Upper lobe of left lung (tissue), 6 donors: ENCODE results near the gene IKZF2. TPM values are rescaled to one million over a fixed set of nuclear protein-coding genes. Genes with fewer than 3 reads are reported as not detected.

Experiments used
- ATAC-seq, 2 donors: fragments of 200-7000 bp; cut with Tn5 transposase; one replicate each; pipeline ENCODE4 v1.9.1; 2022; ENCODE audit warnings: mild to moderate bottlenecking in 2 of 2, moderate library complexity in 2 of 2; ENCODE audit not compliant: low FRiP score in 2 of 2
- DNase-seq, 2 donors: peaks; one replicate each; pipeline ENCODE4 v3.0.0-alpha.2; 2019 to 2020
- H3K27ac ChIP-seq, 4 donors: fragments of 200-600 bp; sonication (generic); one replicate each; pipeline ENCODE4 v1.5.1; 2016 to 2019
- H3K27me3 ChIP-seq, 4 donors: fragments of 200-600 bp; sonication (generic); one replicate each; pipeline ENCODE4 v1.5.1; 2017 to 2019
- H3K36me3 ChIP-seq, 4 donors: fragments of 200-600 bp; sonication (generic); one replicate each; pipeline ENCODE4 v1.5.1; 2016 to 2019
- H3K4me1 ChIP-seq, 4 donors: fragments of 200-600 bp; sonication (generic); one replicate each; pipeline ENCODE4 v1.5.1; 2018 to 2019
- H3K4me3 ChIP-seq, 4 donors: fragments of 200-600 bp; sonication (generic); one replicate each; pipeline ENCODE4 v1.5.1; 2017 to 2019; ENCODE audit warnings: mild to moderate bottlenecking in 2 of 4, moderate library complexity in 1 of 4
- H3K9me3 ChIP-seq, 4 donors: fragments of 200-600 bp; sonication (generic); one replicate each; pipeline ENCODE4 v1.5.1; 2018 to 2019
- CTCF ChIP-seq, 6 experiments: fragments of 450-650 bp in 4 of 6; fragments of 200-600 bp in 2 of 6; sonication (generic) in 2 of 6; IDR thresholded peaks; one replicate each; pipeline ENCODE4 v1.5.1; 2016 to 2019; ENCODE audit warnings: antibody characterized with exemption in 6 of 6
- EP300 ChIP-seq, 4 donors: sonication (generic); formaldehyde crosslinking; IDR thresholded peaks; one replicate each; pipeline ENCODE4 v1.5.1; 2017; ENCODE audit warnings: antibody characterized with exemption in 4 of 4, control low read depth in 2 of 4
- POLR2A ChIP-seq, 4 donors: fragments of 450-650 bp; IDR thresholded peaks; one replicate each; pipeline ENCODE4 v1.5.1; 2016 to 2017; ENCODE audit warnings: antibody characterized with exemption in 4 of 4, mild to moderate bottlenecking in 2 of 4
- POLR2AphosphoS5 ChIP-seq, 2 donors: sonication (generic); formaldehyde crosslinking; IDR thresholded peaks; one replicate each; pipeline ENCODE4 v1.5.1; 2017; ENCODE audit warnings: antibody characterized with exemption in 2 of 2
- WGBS, 2 donors: methylation state at CpG; one replicate each; pipeline ENCODE4 v1.1.5; 2017 to 2018; 5-methylcytosine and 5-hydroxymethylcytosine counted together
- total RNA-seq, 6 donors: library from RNA; depleted of rRNA in 4 of 6; stranded (reverse); fragments of >200 nt in 4 of 6; gene quantifications; one replicate each; pipeline versions ENCODE4 v1.1.0 to v1.2.1, GENCODE V29; 2016 to 2021
- donor health status: DM: no; HTN: no; CAD: no; lungs with moderate emphysema.
- donor health status: DM: no; HTN: yes; CAD: no; lungs with severe emphysema.

Gene IKZF2
- total RNA-seq, 6 donors from 2014 or later: 10.4 to 35.7 (median 13.5) TPM

- WGBS, 2 donors: 84 to 90% methylated on average over 1 of the region's 1 CpG
- H3K36me3 ChIP-seq: no peaks in the 10 kb centered on the region
- H3K4me3 ChIP-seq: no peak overlapping the region
- no peaks in the 10 kb centered on the region for H3K27me3 ChIP-seq
- no peaks in the 10 kb centered on the region for H3K9me3 ChIP-seq
- H3K27ac ChIP-seq: no peak overlapping the region
- ATAC-seq: no peak
- no peak for DNase-seq
- no peaks in the 10 kb centered on the region for H3K4me1 ChIP-seq
- TF ChIP-seq POLR2AphosphoS5 (IDR thresholded peaks at IDR 0.05) (no peak), EP300 (IDR thresholded peaks at IDR 0.05) (no peak), POLR2A (IDR thresholded peaks at IDR 0.05) (no peak), CTCF (IDR thresholded peaks at IDR 0.05) (no peak)
These were observed 134.0 kb downstream of the IKZF2 start for GRCh38 chr2:213017404-213017803.

GRCh38 chr2:213016984-213017351 is 134.4 kb downstream of the IKZF2 start:
- no peak for TF ChIP-seq POLR2AphosphoS5 (IDR thresholded peaks at IDR 0.05)
- no peaks in the 10 kb centered on the region for H3K9me3 ChIP-seq
- 84 to 89% methylated on average over 4 of the region's 4 CpGs for WGBS, 2 donors
- H3K4me1 ChIP-seq: no peaks in the 10 kb centered on the region
- H3K27ac ChIP-seq: no peak overlapping the region
- no peaks in the 10 kb centered on the region for H3K36me3 ChIP-seq
- ATAC-seq (no peak), DNase-seq (no peak)
- no peak overlapping the region for H3K4me3 ChIP-seq
- no peaks in the 10 kb centered on the region for H3K27me3 ChIP-seq

GRCh38 chr2:213016166-213016983 is 135.0 kb downstream of the IKZF2 start:
- no peak for DNase-seq
- Histone ChIP-seq H3K9me3 (no peaks in the 10 kb centered on the region), H3K36me3 (no peaks in the 10 kb centered on the region), H3K27me3 (no peaks in the 10 kb centered on the region), H3K27ac (no peak overlapping the region), H3K4me3 (no peak overlapping the region), H3K4me1 (no peaks in the 10 kb centered on the region)
- ATAC-seq: no peak
- TF ChIP-seq EP300 (IDR thresholded peaks at IDR 0.05) (no peak), POLR2AphosphoS5 (IDR thresholded peaks at IDR 0.05) (no peak), CTCF (IDR thresholded peaks at IDR 0.05) (no peak), POLR2A (IDR thresholded peaks at IDR 0.05) (no peak)
- WGBS, 2 donors: 79 to 88% methylated on average over 3 of the region's 3 CpGs

- Histone ChIP-seq H3K4me1 (no peaks in the 10 kb centered on the region), H3K27me3 (no peaks in the 10 kb centered on the region), H3K4me3 (no peak overlapping the region), H3K27ac (no peak overlapping the region), H3K36me3 (no peaks in the 10 kb centered on the region), H3K9me3 (no peaks in the 10 kb centered on the region)
- TF ChIP-seq EP300 (IDR thresholded peaks at IDR 0.05): no peak
- TF ChIP-seq CTCF (IDR thresholded peaks at IDR 0.05): no peak
- TF ChIP-seq POLR2A (IDR thresholded peaks at IDR 0.05): no peak
- TF ChIP-seq POLR2AphosphoS5 (IDR thresholded peaks at IDR 0.05): no peak
- no peak for ATAC-seq
- DNase-seq: no peak
- WGBS, 2 donors: 77 to 87% methylated on average over 7 of the region's 7 CpGs
These were observed 135.8 kb downstream of the IKZF2 start for GRCh38 chr2:213015387-213016165.

- WGBS, 2 donors: 91 to 94% methylated on average over 2 of the region's 2 CpGs
These were observed 137.4 kb downstream of the IKZF2 start for GRCh38 chr2:213013979-213014378.

More at GRCh38 chr2:213013979-213014378, 137.4 kb downstream of the IKZF2 start:
- no peak for DNase-seq
- no peak overlapping the region for H3K4me3 ChIP-seq
- no peaks in the 10 kb centered on the region for H3K4me1 ChIP-seq
- H3K36me3 ChIP-seq: no peaks in the 10 kb centered on the region
- TF ChIP-seq POLR2A (IDR thresholded peaks at IDR 0.05): no peak
- TF ChIP-seq EP300 (IDR thresholded peaks at IDR 0.05): no peak
- no peak for TF ChIP-seq CTCF (IDR thresholded peaks at IDR 0.05)
- no peak for TF ChIP-seq POLR2AphosphoS5 (IDR thresholded peaks at IDR 0.05)
- H3K27me3 ChIP-seq: no peaks in the 10 kb centered on the region
- ATAC-seq: no peak
- H3K9me3 ChIP-seq: no peaks in the 10 kb centered on the region
- H3K27ac ChIP-seq: no peak overlapping the region
